ENCODE measurements around the gene SLC35F2. TPM values are rescaled to one million over a fixed set of nuclear protein-coding genes. Genes with fewer than 3 reads are reported as not detected.
A peak's percentile ranks its signal among the peaks of the same experiment; 100 is the strongest.

The SLC35F2 gene
- total and polyA plus RNA-seq, 10 donors: 5.0 to 9.1 (median 6.7) TPM

- Histone ChIP-seq H3K9me3 (peaks cover 0 to 3% (median 0%) of the 10 kb centered on the region in 8 donors), H3K4me1 (no peaks in the 10 kb centered on the region), H3K36me3 (no peaks in the 10 kb centered on the region), H3K4me3 (no peak overlapping the region), H3K27ac (no peak overlapping the region), H3K27me3 (replicated peaks in 1 of 7) (peaks cover 0 to 33% (median 0%) of the 10 kb centered on the region in 7 donors)
- peak; percentile 66 for DNase-seq
- intact Hi-C loops (cut with DNase I; ENCODE audit: low total_unique reads): no loop called here
- TF ChIP-seq POLR2AphosphoS5 (IDR thresholded peaks at IDR 0.05): no peak
- peak in 7 of 11 experiments; percentile 14 to 28 (median 24) for TF ChIP-seq CTCF (IDR thresholded peaks at IDR 0.05 in 8 of 11, conservative IDR thresholded peaks at IDR 0.05 in 3 of 11)
- WGBS, 5 donors: 44 to 61% (median 49%) methylated on average over 7 of the region's 7 CpGs
These were observed 117.4 kb downstream of the SLC35F2 start for GRCh38 chr11:107741044-107741823.

Other genes starting within 250 kb of the SLC35F2 start
- gene SLN, start 146.7 kb downstream of the SLC35F2 start, total RNA-seq: under 1 TPM in 1 of 7 donors, not detected in 6; 0.73 TPM
- under 1 TPM; 0.09 to 0.86 (median 0.24) TPM for gene SLN, start 146.7 kb downstream of the SLC35F2 start, polyA plus RNA-seq
- 10 to 100 TPM in 4 of 7 donors, 1 to 10 TPM in 3; 7.1 to 14.7 (median 10.2) TPM for gene RAB39A, start 69.7 kb upstream of the SLC35F2 start, total RNA-seq
- gene RAB39A, start 69.7 kb upstream of the SLC35F2 start, polyA plus RNA-seq: 1 to 10 TPM in 1 of 3 donors, under 1 TPM in 2; 0.39 to 2.0 (median 0.71) TPM
- gene CUL5, start 150.1 kb upstream of the SLC35F2 start, total RNA-seq: 10 to 100 TPM; 31.6 to 42.7 (median 38.3) TPM
- gene CUL5, start 150.1 kb upstream of the SLC35F2 start, polyA plus RNA-seq: 1 to 10 TPM; 5.5 to 7.6 (median 6.6) TPM